HG03025 (cell line): ENCODE data around the gene FOXB1.

Experiments used
- ATAC-seq: cut with Tn5 transposase; IDR thresholded peaks from one replicate; pipeline ENCODE4 v1.9.1; 2021; ENCODE audit warnings: mild to moderate bottlenecking, moderate library complexity; ENCODE audit not compliant: unreplicated experiment, low FRiP score

The FOXB1 gene

DNA sequence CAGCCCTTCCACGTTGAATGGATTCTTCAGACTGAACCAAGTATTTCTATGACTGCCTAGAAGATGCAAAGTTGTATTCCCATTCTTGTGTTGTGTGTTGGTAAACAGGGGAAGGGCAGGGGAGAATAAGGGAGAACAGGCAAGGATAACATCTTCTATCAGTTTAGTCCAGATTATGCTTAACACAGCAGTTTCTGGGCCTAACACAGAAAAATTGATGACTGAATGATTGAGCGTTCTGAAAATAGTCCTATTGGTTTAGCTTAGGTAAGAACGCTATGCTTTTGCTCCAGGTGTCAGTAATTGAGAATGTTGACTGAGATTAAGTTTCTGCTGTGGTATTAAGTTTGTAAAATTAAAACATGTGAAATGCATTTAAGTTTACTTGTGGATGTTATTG is 8.6 kb downstream of the FOXB1 start:
- ATAC-seq = no peak

DNA sequence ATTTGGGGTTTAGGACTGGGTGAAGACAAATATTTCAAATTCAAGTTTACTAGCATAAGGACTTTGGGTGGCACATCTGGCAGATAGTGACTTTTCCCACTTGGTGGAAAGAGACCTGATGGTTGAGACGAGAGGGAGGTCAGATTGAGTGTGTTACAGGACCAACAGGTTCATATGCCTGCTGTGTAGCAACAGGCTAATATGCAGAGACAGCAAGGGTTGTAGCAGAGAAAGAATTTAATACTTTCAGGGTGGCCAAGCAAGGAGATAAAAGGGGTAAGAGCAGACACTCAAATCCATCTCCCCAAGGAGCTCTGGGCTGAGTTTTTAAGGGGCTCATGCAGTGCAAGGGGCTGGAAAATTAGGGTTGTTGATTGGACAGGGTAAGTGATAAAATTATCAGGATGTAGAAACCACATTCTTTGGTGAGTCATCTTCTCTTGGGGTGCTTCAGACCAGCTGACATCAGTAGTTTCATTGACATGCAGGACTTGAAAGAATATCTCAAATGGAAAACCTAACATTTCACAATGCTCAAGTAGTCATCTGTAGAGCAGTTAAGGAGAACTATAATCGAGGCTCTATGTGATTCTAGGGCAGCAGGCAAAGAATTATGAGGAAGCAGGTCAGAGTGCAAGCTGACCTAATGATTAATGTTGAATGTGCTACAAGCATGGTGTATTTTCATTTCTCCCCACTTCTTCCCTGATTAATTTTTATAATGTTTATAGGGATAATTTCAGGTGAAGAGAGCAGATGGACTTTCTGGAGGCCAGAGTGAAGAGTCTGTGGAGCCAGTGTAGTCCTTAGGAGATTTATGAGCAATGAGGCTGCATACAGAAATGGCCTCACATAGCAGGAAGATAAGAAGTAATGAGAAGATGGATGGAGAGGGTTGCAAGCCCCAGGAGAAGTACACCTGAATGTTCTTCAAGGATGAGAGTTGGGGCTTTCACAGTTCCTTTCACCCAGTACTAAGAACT is 13.7 kb downstream of the FOXB1 start:
- ATAC-seq = no peak

DNA sequence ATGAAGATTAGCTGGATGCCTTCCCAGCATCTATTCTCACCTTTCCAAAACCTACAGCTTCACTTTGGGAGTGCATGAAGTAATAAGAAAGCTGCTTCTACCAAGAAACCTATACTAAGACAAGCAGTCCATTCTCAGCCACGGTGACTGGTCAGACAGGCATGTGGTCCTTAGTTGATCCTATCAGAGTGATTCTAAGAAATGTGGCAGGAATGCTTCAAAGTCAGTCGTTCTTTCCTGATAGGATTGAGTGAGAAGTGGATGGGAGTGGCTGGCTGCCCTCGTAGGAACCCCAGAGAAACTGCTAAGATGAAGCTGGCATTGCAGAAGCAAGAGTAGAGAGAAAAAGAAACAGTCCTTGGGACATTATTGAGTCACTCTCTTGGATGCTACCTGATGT is 16.6 kb downstream of the FOXB1 start:
- ATAC-seq = no peak

DNA sequence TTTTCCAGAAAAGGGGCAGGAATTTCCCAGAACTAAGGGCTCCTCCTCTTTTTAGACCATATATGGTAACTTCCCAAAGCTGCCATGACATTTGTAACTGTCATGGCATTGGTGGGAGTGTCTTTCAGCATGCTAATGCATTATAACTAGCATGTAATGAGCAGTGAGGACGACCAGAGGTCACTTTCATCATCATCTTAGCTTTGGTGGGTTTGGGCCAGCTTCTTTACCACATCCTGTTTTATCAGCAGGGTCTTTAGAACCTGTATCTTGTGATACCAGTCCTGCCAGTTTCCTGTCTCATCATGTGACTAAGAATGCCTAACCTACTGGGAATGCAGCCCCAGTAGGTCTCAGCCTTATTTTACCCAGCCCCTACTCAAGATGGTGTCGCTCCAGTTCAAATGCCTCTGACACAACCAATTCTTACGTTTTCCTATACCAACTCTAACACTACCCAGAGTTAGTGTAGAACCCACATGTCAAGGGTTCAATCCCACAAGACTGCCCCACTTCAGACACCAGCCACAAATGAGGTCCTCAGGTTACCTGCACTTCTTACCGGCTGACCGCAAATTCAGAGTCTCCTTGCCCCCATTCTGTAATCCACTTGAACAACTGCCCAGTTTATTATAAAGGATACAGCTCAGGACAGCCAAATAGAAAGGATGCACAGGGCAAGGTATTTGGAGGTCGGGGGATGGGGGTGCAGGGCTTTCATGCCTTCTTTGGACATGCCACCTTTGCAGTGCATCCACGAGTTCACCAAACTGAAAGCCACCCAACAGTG is 17.7 kb downstream of the FOXB1 start:
- no peak for ATAC-seq

DNA sequence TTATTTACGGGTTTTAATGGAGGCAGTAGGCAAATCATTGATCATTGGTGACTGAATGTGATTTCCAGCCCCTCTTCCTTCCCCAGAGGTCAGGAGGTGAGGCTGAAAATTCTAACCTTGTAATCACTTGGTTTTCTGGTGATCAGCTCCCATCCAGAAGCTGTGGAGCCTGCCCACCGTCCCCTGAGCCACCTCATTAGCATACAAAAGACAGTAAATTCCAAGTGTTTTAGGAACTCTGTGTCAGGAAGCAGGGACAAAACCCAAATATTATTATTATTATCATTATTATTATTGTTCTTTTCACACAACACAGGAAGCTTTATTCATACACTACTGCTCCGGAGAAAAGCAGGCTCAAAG is 18.2 kb downstream of the FOXB1 start:
- no peak for ATAC-seq

DNA sequence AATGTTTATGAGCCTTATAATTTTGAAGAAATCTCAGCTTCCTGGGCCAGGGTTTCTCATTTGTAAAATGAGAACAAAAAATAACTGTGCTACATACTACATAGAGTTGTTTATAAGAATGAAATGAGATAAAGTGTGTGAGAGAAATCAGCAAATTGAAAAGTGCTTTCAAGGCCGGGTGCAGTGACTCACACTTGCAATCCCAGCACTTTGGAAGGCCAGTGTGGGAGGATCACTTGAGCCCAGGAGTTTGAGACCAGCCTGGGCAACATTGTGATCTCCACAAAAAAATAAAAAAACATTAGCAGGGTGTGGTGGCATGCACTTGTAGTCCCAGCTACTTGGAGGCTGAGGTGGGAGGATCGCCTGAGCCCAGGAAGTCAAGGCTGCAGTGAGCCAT is 22.4 kb downstream of the FOXB1 start:
- ATAC-seq = no peak

DNA sequence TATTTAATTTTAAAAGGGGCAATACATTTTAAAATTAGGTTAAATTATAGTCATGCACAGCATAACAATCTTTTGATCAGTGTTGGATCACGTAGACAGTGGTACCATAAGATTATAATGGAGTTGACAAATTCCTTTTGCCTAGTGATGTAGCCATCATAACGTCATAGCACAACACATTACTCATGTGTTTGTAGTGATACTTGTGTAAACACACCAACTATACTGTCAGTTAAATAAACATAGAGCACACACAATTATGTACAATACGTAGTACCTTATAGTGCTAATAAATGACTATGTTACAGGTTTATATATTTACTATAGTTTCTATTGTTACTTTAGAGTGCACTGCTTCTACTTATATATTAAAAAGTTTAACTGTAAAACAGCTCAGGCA is 31.2 kb downstream of the FOXB1 start:
- ATAC-seq = no peak

DNA sequence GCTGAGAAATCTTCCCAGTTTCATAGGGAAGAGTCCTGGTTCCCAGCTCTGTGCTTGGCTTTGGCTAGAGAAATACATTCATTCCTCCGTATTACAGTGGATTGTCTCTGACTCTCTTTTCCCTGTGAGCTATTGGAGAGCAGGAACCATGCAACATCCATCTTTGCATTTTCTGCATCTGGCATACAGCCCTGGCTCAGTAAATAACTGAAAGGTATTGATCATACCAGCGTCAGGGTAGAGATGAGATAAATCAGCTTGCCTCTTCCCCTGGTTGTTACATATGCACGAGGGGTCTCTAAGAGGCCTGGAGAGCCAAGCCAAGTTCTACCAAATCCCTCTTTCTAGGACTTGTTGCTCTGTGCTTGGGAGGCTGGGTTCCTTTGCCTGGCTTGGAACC is 35.2 kb downstream of the FOXB1 start:
- no peak for ATAC-seq

DNA sequence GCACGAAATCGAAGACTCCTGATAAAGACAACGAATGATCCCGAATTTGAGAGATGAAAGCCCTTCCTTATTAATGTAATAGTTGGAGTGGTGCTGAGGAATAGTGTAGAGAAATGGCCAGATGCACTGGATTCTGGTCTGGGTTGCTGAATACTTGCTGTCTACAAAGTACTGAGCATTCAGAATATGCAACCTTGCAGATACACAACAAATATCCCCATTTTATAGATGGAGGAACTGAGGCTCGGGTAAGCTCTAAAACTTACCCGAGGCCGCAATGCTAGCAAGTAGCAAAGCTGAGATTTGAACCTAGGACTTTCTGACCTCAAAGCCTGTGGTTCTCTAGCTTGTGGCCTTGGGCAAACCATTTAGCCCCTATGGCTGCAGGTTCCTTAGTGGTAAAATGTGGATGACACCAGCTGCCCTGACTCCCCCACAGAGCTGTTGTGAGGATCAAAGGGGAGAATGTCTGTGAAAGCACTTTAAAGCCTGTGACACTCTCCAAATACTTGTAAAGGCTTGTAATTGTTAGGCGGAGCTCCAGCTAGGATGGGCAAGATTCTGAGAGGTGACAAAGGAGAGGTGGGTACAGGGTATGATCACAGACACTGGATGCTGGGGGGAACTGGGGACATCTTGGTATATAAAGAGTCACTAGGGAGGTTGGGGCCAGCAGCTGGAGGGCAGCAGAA is 39.8 kb downstream of the FOXB1 start:
- no peak for ATAC-seq

DNA sequence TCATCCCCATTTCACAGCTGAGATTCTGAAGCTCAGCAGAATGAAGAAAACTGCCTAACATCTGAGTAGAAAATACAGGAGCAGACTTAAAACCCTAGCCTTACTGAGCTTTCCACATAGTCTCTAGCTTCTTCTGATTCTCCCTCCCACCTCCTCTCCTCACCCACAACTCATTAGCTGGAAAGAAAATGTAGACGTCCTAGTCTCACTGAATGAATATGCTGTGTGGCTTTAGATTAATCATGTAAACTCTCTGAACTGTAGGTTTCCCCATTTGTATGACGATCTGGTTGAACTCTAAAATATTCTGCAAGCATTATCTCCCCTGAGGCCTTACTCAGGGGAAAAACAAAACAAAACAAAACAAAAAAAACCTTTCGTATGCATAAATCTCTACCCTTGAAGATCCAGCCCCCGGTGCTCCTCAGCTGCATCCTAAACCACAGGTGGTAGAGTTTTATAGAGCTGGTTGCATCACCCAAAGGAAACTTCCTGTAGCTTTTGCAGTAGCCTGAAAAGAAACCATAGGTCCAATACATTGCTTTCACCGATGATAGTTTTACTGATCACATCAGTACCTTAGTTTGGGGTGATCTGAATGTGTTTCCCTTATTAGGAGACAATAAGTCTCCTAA is 40.6 kb downstream of the FOXB1 start:
- no peak for ATAC-seq

DNA sequence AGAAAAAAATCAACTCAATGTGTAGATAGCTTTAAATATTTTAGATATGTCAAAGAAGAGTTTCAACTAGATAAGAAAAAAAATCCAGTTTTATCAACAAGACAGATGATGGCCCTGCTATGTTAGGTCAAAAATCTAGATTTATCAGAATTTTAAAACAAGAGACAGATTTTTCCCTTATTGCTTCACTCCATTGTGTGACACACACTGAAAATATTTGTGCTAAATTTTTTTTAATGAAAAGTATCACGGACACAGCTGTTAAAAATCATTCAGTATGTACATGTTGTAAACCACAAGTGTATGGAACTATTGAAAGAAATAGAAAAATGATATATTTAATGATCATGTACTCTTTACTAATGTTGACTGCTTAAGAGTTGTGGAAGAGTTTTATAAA is 43.6 kb downstream of the FOXB1 start:
- ATAC-seq = no peak

DNA sequence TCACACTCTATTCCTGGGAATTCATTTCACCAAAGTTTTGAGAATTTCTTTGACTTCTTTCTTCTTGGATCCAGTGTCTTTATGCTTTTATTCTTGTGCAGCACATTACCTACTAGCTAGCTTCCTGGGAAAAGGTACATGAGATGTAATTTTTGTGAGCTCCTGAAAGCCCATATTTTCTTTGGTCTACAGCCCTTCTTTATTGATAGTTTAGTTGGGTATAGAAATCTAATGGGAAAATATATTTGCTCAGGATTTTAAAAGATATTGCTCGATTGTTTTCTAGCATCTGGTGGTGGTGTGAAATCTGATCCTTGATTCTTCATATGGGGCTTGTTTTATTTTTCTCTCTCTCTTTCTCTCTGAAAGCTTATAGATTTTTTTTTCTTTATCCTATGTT is 45.8 kb downstream of the FOXB1 start:
- no peak for ATAC-seq

DNA sequence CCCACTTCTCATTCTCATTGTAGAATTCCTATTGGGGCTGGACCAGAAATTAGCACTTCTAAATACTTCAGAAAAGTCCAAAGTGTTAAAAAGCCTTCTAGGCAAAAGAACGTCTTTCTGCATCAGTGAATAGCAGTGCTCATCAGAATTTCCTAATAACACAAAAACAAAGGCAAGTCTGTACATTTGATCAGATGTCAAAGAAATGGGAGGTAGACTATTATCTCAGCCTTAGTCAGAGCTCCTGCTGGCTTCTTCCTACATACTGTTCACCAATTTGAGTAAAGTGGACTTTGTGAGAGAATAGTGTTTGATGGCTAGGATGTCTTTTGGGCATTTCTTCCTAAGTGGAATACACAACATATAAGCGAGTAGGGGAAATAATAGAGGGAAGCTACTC is 48.7 kb downstream of the FOXB1 start:
- no peak for ATAC-seq

DNA sequence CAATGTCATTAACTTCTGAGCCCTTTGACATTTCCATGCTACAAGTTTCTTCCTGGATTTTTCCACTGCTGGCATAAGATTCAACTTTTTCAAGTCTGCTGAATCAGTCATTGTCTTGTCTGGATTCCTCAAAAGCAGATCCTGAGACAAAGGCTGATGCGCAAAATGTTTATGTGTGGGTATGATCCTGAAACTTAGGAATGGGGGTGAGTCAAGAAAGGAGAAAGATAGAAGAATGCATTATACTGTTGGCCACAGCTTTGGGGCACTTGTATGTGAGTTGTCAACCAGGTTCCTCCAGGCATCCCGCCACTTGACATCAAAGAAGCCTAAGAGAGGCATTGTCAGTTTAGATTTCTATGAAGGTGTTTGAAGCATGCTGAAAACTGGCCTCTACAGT is 50.4 kb downstream of the FOXB1 start:
- no peak for ATAC-seq
